ENCODE results near the gene GALNT9. TPM values are rescaled to one million over a fixed set of nuclear protein-coding genes. Genes with fewer than 3 reads are reported as not detected.

Gene GALNT9
- total RNA-seq, 6 donors from 2014 or later = 0.26 TPM; not detected in 5

- Histone ChIP-seq H3K27ac (no peak overlapping the region), H3K4me3 (no peak overlapping the region), H3K27me3 (no peaks in the 10 kb centered on the region), H3K4me1 (no peaks in the 10 kb centered on the region), H3K9me3 (no peaks in the 10 kb centered on the region), H3K36me3 (no peaks in the 10 kb centered on the region)
- DNase-seq (peak in 1 of 2 donors; percentile 69), ATAC-seq (ENCODE audit: low FRiP score in 2 of 2) (no peak)
- TF ChIP-seq EP300 (IDR thresholded peaks at IDR 0.05) = no peak
- no peak for TF ChIP-seq POLR2A (IDR thresholded peaks at IDR 0.05)
- TF ChIP-seq CTCF (IDR thresholded peaks at IDR 0.05) = no peak
- TF ChIP-seq POLR2AphosphoS5 (IDR thresholded peaks at IDR 0.05) = no peak
- WGBS, 2 donors = 78 to 82% methylated on average over 14 to 25 of the region's 25 CpGs
Observed at GRCh38 chr12:132357623-132358186, 28.3 kb upstream of the GALNT9 start.

- no peaks in the 10 kb centered on the region for H3K4me1 ChIP-seq
- ATAC-seq (ENCODE audit: low FRiP score in 2 of 2) (peak in 1 of 2 donors; percentile 61), DNase-seq (peak in 1 of 2 donors; percentile 47)
- no peak overlapping the region for H3K27ac ChIP-seq
- TF ChIP-seq EP300 (IDR thresholded peaks at IDR 0.05) (no peak), POLR2AphosphoS5 (IDR thresholded peaks at IDR 0.05) (peak in 1 of 2 donors; percentile 43)
- no peak overlapping the region for H3K4me3 ChIP-seq
- no peaks in the 10 kb centered on the region for H3K36me3 ChIP-seq
- H3K9me3 ChIP-seq = no peaks in the 10 kb centered on the region
- WGBS, 2 donors = 50 to 52% methylated on average over 25 to 32 of the region's 37 CpGs
- no peaks in the 10 kb centered on the region for H3K27me3 ChIP-seq
Observed at GRCh38 chr12:132356691-132357622, 27.6 kb upstream of the GALNT9 start.

- H3K27me3 ChIP-seq = no peaks in the 10 kb centered on the region
- TF ChIP-seq POLR2AphosphoS5 (IDR thresholded peaks at IDR 0.05) (no peak), POLR2A (IDR thresholded peaks at IDR 0.05) (no peak), EP300 (IDR thresholded peaks at IDR 0.05) (no peak), CTCF (IDR thresholded peaks at IDR 0.05) (no peak)
- no peaks in the 10 kb centered on the region for H3K9me3 ChIP-seq
- H3K4me3 ChIP-seq = no peak overlapping the region
- H3K36me3 ChIP-seq = no peaks in the 10 kb centered on the region
- WGBS, 2 donors = 76 to 80% methylated on average over 19 to 31 of the region's 31 CpGs
- no peaks in the 10 kb centered on the region for H3K4me1 ChIP-seq
- no peak for DNase-seq
- no peak overlapping the region for H3K27ac ChIP-seq
- ATAC-seq (ENCODE audit: low FRiP score in 2 of 2) = no peak
Observed at GRCh38 chr12:132355742-132356681, 26.6 kb upstream of the GALNT9 start.

GRCh38 chr12:132354982-132355680, 25.7 kb upstream of the GALNT9 start:
- Histone ChIP-seq H3K4me3 (no peak overlapping the region), H3K27me3 (no peaks in the 10 kb centered on the region), H3K9me3 (no peaks in the 10 kb centered on the region), H3K27ac (no peak overlapping the region), H3K36me3 (no peaks in the 10 kb centered on the region), H3K4me1 (no peaks in the 10 kb centered on the region)
- DNase-seq (peak in 1 of 2 donors; percentile 77), ATAC-seq (ENCODE audit: low FRiP score in 2 of 2) (no peak)
- WGBS, 2 donors = 90 to 94% methylated on average over 14 to 21 of the region's 34 CpGs
- TF ChIP-seq POLR2A (IDR thresholded peaks at IDR 0.05) = no peak
- no peak for TF ChIP-seq CTCF (IDR thresholded peaks at IDR 0.05)
- no peak for TF ChIP-seq EP300 (IDR thresholded peaks at IDR 0.05)
- TF ChIP-seq POLR2AphosphoS5 (IDR thresholded peaks at IDR 0.05) = no peak
